HG03280 (cell line): ENCODE results near the gene DMBX1.

ENCODE experiments used
- ATAC-seq: cut with Tn5 transposase; IDR thresholded peaks from one replicate; pipeline ENCODE4 v1.9.1; 2021; ENCODE audit warnings: mild to moderate bottlenecking, moderate library complexity; ENCODE audit not compliant: unreplicated experiment

DMBX1 gene

GRCh38 chr1:46522969-46523320, 33.3 kb downstream of the DMBX1 start:
- no peak for ATAC-seq

- ATAC-seq, result no peak
Measured at GRCh38 chr1:46523496-46524353, 34.1 kb downstream of the DMBX1 start.

- no peak for ATAC-seq
Measured at GRCh38 chr1:46524843-46525242, 35.2 kb downstream of the DMBX1 start.

GRCh38 chr1:46525253-46525983, 35.8 kb downstream of the DMBX1 start:
- no peak for ATAC-seq

GRCh38 chr1:46526013-46526690, 36.5 kb downstream of the DMBX1 start:
- no peak for ATAC-seq

GRCh38 chr1:46526691-46527291, 37.2 kb downstream of the DMBX1 start:
- ATAC-seq, result no peak

- no peak for ATAC-seq
Measured at GRCh38 chr1:46527474-46528296, 38.0 kb downstream of the DMBX1 start.

- no peak for ATAC-seq
Measured at GRCh38 chr1:46528297-46528955, 38.8 kb downstream of the DMBX1 start.

- no peak for ATAC-seq
Measured at GRCh38 chr1:46529031-46529630, 39.5 kb downstream of the DMBX1 start.

GRCh38 chr1:46530311-46530710, 40.7 kb downstream of the DMBX1 start:
- no peak for ATAC-seq

- ATAC-seq, result no peak
Measured at GRCh38 chr1:46530791-46531409, 41.3 kb downstream of the DMBX1 start.

- no peak for ATAC-seq
Measured at GRCh38 chr1:46532095-46532494, 42.5 kb downstream of the DMBX1 start.

- peak; percentile 49 for ATAC-seq
Measured at GRCh38 chr1:46532498-46533178, 43.0 kb downstream of the DMBX1 start.

GRCh38 chr1:46533179-46533864, 43.7 kb downstream of the DMBX1 start:
- peak; percentile 28 for ATAC-seq

GRCh38 chr1:46535063-46535462, 45.4 kb downstream of the DMBX1 start:
- ATAC-seq, result no peak

- no peak for ATAC-seq
Measured at GRCh38 chr1:46536527-46536926, 46.9 kb downstream of the DMBX1 start.

GRCh38 chr1:46537651-46538050, 48.0 kb downstream of the DMBX1 start:
- ATAC-seq, result no peak

- ATAC-seq, result no peak
Measured at GRCh38 chr1:46538147-46538546, 48.5 kb downstream of the DMBX1 start.
